H1 (cell line): ENCODE data around the gene DNMT3L. TPM values are rescaled to one million over a fixed set of nuclear protein-coding genes. Genes with fewer than 3 reads are reported as not detected.
"Not testable (repeated sequence)": the region's sequence is repeated elsewhere in the genome, so short reads cannot be mapped to it uniquely, and the experiment has no call there.

ENCODE experiments used
- CTCF ChIA-PET: fragments of 300-600 bp; sonication (Branson Sonifier 250); formaldehyde crosslinking; loops from one replicate; lab custom pipeline; 2021; ENCODE audit not compliant: partially characterized antibody; lab: Charles Lee
- POLR2A ChIA-PET: fragments of 300-600 bp; sonication (Branson Sonifier 250); formaldehyde crosslinking; loops from one replicate; lab custom pipeline; 2021; ENCODE audit warnings: inconsistent platforms; ENCODE audit not compliant: partially characterized antibody; lab: Charles Lee
- DNase-seq, 2 experiments: peaks; one replicate each; pipeline versions ENCODE4 v3.0.0 to v3.0.0-alpha.2; 2010 to 2022; ENCODE audit warnings: low spot score in 2 of 2, low read depth in 1 of 2, mixed read lengths in 1 of 2
- FAIRE-seq: peaks from 2 replicates; lab custom pipeline; 2011; peaks lifted over from hg19 to GRCh38; lab: Jason Lieb, UNC
- H2AFZ ChIP-seq: 2 replicates; pipeline ENCODE4 v1.8.1; 2012; ENCODE audit warnings: low read length, inconsistent platforms
- H2AK5ac ChIP-seq: 2 replicates; pipeline ENCODE4 v1.6.1; 2013; ENCODE audit warnings: low read depth, low read length
- H2BK120ac ChIP-seq: replicated peaks from 2 replicates; pipeline ENCODE3; 2013; ENCODE audit warnings: low read depth, low read length, inconsistent platforms
- H2BK12ac ChIP-seq: 2 replicates; pipeline ENCODE4 v1.6.1; 2013; ENCODE audit warnings: low read depth, low read length
- H2BK15ac ChIP-seq: 2 replicates; pipeline ENCODE4 v1.6.1; 2013; ENCODE audit warnings: low read length
- H2BK20ac ChIP-seq: 2 replicates; pipeline ENCODE4 v1.6.1; 2013; ENCODE audit warnings: low read length
- H2BK5ac ChIP-seq: 2 replicates; pipeline ENCODE4 v1.6.1; 2013; ENCODE audit warnings: low read depth, low read length
- H3K14ac ChIP-seq: 2 replicates; pipeline ENCODE4 v1.6.1; 2013; ENCODE audit warnings: inconsistent platforms; ENCODE audit not compliant: insufficient read length
- H3K18ac ChIP-seq: 2 replicates; pipeline ENCODE4 v1.6.1; 2013; ENCODE audit warnings: low read length; ENCODE audit errors: extremely low read depth
- H3K23ac ChIP-seq: 2 replicates; pipeline ENCODE4 v1.6.1; 2013; ENCODE audit warnings: inconsistent platforms; ENCODE audit not compliant: insufficient read length
- H3K23me2 ChIP-seq: 2 replicates; pipeline ENCODE4 v1.6.1; 2013; ENCODE audit warnings: low read depth, low read length
- H3K27ac ChIP-seq: 2 replicates; pipeline ENCODE4 v1.6.1; 2011; ENCODE audit warnings: low read depth, low read length, inconsistent platforms
- H3K27me3 ChIP-seq, 4 experiments: replicated peaks in 1 of 4; 1 replicate in 1 of 4; 2 replicates in 3 of 4; pipeline versions ENCODE4 v1.6.1 to v1.8.1; 2011 to 2013; ENCODE audit warnings: low read length in 3 of 4, mild to moderate bottlenecking in 3 of 4, inconsistent platforms in 2 of 4, mixed read lengths in 2 of 4, moderate library complexity in 1 of 4; ENCODE audit not compliant: control insufficient read depth in 3 of 4, insufficient read depth in 3 of 4; ENCODE audit errors: extremely low read depth in 1 of 4
- H3K36me3 ChIP-seq, 4 experiments: 2 replicates each; pipeline versions ENCODE4 v1.6.1 to v1.8.1; 2011 to 2013; ENCODE audit warnings: mild to moderate bottlenecking in 4 of 4, low read length in 3 of 4, moderate library complexity in 2 of 4, control low read depth in 1 of 4, inconsistent platforms in 1 of 4; ENCODE audit not compliant: insufficient read depth in 4 of 4, control insufficient read depth in 2 of 4
- H3K4ac ChIP-seq: replicated peaks from 2 replicates; pipeline ENCODE3; 2013; ENCODE audit warnings: low read length, low read depth, mixed read lengths, inconsistent platforms; ENCODE audit not compliant: insufficient read length
- H3K4me1 ChIP-seq, 4 experiments: replicated peaks in 1 of 4; 1 replicate in 1 of 4; 2 replicates in 3 of 4; pipeline versions ENCODE4 v1.6.1 to v1.8.1; 2011 to 2013; ENCODE audit warnings: low read length in 3 of 4, inconsistent platforms in 2 of 4, mixed read lengths in 1 of 4; ENCODE audit not compliant: insufficient read depth in 4 of 4, control insufficient read depth in 3 of 4
- H3K4me2 ChIP-seq, 2 experiments: 2 replicates each; pipeline versions ENCODE4 v1.6.1 to v1.8.1; 2011 to 2013; ENCODE audit warnings: low read depth in 2 of 2, low read length in 2 of 2, control low read depth in 1 of 2, inconsistent platforms in 1 of 2, mild to moderate bottlenecking in 1 of 2; ENCODE audit not compliant: insufficient read depth in 1 of 2
- H3K4me3 ChIP-seq, 4 experiments: fragments of 200-600, 300-600 bp in 1 of 4; sonication (generic), shearing (Covaris generic), sonication (Bioruptor Twin) in 1 of 4; 2 replicates each; pipeline versions ENCODE4 v1.5.1 to v1.8.1; 2011 to 2016; ENCODE audit warnings: low read length in 4 of 4, low read depth in 3 of 4, control low read depth in 2 of 4, inconsistent platforms in 2 of 4, mild to moderate bottlenecking in 2 of 4, mixed read lengths in 1 of 4, moderate library complexity in 1 of 4; ENCODE audit not compliant: insufficient read depth in 2 of 4; ENCODE audit errors: extremely low read depth in 1 of 4
- H3K56ac ChIP-seq: replicated peaks from 2 replicates; pipeline ENCODE3; 2013; ENCODE audit warnings: low read depth, mild to moderate bottlenecking, mixed read lengths, low read length, inconsistent platforms; ENCODE audit not compliant: insufficient read length
- H3K79me1 ChIP-seq: 2 replicates; pipeline ENCODE4 v1.6.1; 2013; ENCODE audit warnings: low read depth, low read length, control low read depth
- H3K79me2 ChIP-seq, 2 experiments: 2 replicates each; pipeline versions ENCODE4 v1.6.1 to v1.8.1; 2012 to 2013; ENCODE audit warnings: low read length in 2 of 2, mild to moderate bottlenecking in 2 of 2, inconsistent platforms in 1 of 2; ENCODE audit not compliant: insufficient read depth in 2 of 2, control insufficient read depth in 1 of 2
- H3K9ac ChIP-seq, 4 experiments: replicated peaks in 1 of 4; 1 replicate in 1 of 4; 2 replicates in 3 of 4; pipeline versions ENCODE4 v1.6.1 to v1.8.1; 2011 to 2013; ENCODE audit warnings: low read depth in 3 of 4, low read length in 3 of 4, control low read depth in 2 of 4, mild to moderate bottlenecking in 2 of 4, moderate library complexity in 2 of 4, inconsistent platforms in 1 of 4; ENCODE audit errors: extremely low read depth in 1 of 4
- H3K9me3 ChIP-seq, 2 experiments: 2 replicates each; pipeline versions ENCODE4 v1.6.1 to v1.8.1; 2012 to 2013; ENCODE audit warnings: mild to moderate bottlenecking in 2 of 2, moderate library complexity in 2 of 2, control low read depth in 1 of 2, inconsistent platforms in 1 of 2, low read depth in 1 of 2, low read length in 1 of 2, mixed read lengths in 1 of 2; ENCODE audit not compliant: insufficient read depth in 2 of 2
- H4K20me1 ChIP-seq, 2 experiments: replicated peaks in 1 of 2; 2 replicates each; pipeline versions ENCODE3 to v1.8.1; 2011 to 2013; ENCODE audit warnings: inconsistent platforms in 2 of 2, low read length in 2 of 2, mild to moderate bottlenecking in 1 of 2; ENCODE audit not compliant: insufficient read depth in 2 of 2, control insufficient read depth in 1 of 2
- H4K5ac ChIP-seq: 2 replicates; pipeline ENCODE4 v1.6.1; 2013; ENCODE audit warnings: low read length, low read depth, mixed read lengths, inconsistent platforms; ENCODE audit not compliant: insufficient read length
- H4K8ac ChIP-seq: 2 replicates; pipeline ENCODE4 v1.8.0; 2013; ENCODE audit warnings: mild to moderate bottlenecking, moderate library complexity, low read length, inconsistent platforms; ENCODE audit not compliant: insufficient read depth; ENCODE audit errors: extremely low read depth
- H4K91ac ChIP-seq: replicated peaks from 2 replicates; pipeline ENCODE3; 2013; ENCODE audit warnings: low read length, mixed read lengths, inconsistent platforms; ENCODE audit not compliant: insufficient read length
- WGBS, 2 experiments: shearing (Covaris generic) in 1 of 2; methylation state at CpG; one replicate each; pipeline versions ENCODE4 v1.1.6 to v1.1.7; 2013 to 2015; ENCODE audit warnings: low lambda C conversion rate in 2 of 2, mixed read lengths in 2 of 2, inconsistent platforms in 1 of 2, low coverage in 1 of 2, missing lambda C conversion rate in 1 of 2; ENCODE audit not compliant: insufficient replicate concordance in 2 of 2, insufficient coverage in 1 of 2, insufficient read length in 1 of 2; ENCODE audit errors: extremely low coverage in 1 of 2, missing lambda C conversion rate in 1 of 2; 5-methylcytosine and 5-hydroxymethylcytosine counted together
- polyA plus RNA-seq, 7 experiments: library from polyadenylated mRNA; depleted of rRNA in 3 of 7; stranded (reverse) in 5 of 7; unstranded in 2 of 7; fragments of >200 nt in 5 of 7; fragments of 200-250 nt in 2 of 7; gene quantifications; 1 replicate in 5 of 7; 2 replicates in 1 of 7; 4 replicates in 1 of 7; pipeline versions ENCODE4 v1.2.1 to v1.2.3, GENCODE V29; 2011 to 2013; ENCODE audit warnings: missing spikeins in 2 of 7, mixed read lengths in 2 of 7
- total RNA-seq: library from RNA; stranded (reverse); fragmentation: NEBNext Ultra II Directional; extraction: Animal tissue kit (Norgen Biotek cat#: 25700); gene quantifications from 2 replicates; pipeline ENCODE4 v1.2.1, GENCODE V29; 2021

The DNMT3L gene
- total and polyA plus RNA-seq, 2 of the 8 experiments (the other 6 are each of a cell fraction or from before 2014, with no cell fraction given) = 0.06 TPM; not detected in 1

DNA sequence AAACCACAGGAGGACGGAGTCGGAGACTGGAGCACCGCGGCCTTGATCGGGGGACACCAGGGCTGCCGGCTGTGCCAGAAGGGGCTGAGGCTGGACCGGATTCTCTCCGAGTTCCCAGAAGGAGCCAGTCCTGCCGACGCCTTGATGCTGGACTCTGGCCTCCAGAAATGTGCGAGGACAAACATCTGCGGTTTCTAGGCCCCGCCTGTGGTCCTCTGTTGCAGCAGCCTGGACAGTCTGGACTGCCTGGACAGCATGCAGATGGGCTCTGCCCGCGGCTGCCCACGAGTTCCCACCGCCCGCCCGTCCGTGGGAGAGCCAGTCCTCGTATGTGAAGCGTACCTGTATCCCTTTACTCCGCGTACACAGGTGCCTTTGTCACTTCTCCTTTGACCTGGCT is 55.5 kb downstream of the DNMT3L start:
- H3K9ac ChIP-seq, H3K23ac ChIP-seq, H4K5ac ChIP-seq, H3K56ac ChIP-seq, H4K8ac ChIP-seq, H3K4me1 ChIP-seq, H2AK5ac ChIP-seq, H2AFZ ChIP-seq, H2BK120ac ChIP-seq, H3K36me3 ChIP-seq, H3K4ac ChIP-seq, H3K79me1 ChIP-seq, FAIRE-seq, POLR2A ChIA-PET, CTCF ChIA-PET, H3K4me2 ChIP-seq, H3K27me3 ChIP-seq, H4K91ac ChIP-seq, H3K23me2 ChIP-seq, H4K20me1 ChIP-seq, H3K27ac ChIP-seq, H3K79me2 ChIP-seq, H2BK20ac ChIP-seq, DNase-seq, H3K18ac ChIP-seq, H2BK15ac ChIP-seq, H3K4me3 ChIP-seq, H2BK5ac ChIP-seq, H3K9me3 ChIP-seq, H2BK12ac ChIP-seq, H3K14ac ChIP-seq: not testable (repeated sequence)
- no CpG with 5 or more reads among the region's 24 CpGs for WGBS, 2 experiments

DNA sequence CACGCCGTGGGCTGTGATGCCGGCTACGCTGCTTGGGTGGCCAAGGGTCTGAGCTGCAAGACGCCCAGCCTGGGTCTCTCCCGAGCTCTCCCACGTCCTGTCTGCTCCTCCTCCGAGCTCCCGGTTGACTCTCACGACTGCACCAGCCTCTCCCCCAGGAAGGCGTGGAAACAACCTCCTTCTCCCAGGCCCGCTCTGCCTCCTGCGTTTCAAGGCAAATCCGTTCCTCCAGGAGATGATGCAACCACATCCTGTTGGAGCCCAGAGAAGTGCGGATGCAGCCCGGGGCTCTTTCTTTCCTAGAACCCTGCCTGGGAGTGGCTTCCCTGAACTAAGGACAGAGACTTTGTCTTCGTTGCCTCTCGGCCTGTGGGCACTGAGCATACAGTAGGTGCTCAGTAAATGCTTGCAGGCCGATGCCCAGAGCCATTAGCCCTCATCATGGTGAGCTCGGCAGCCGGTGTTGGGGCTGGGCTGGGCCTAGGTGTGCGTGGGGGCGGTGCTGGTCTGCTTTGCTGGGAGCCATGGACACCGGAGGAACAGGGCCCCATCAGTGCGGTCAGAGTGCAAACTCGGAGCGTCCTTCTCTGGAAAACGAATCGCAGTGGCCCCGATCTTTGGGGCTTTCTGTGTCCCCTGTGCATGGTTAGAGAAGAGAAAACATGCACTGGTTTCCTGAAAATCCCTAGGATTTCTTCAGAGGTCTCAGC is 59.0 kb downstream of the DNMT3L start:
- H2BK12ac ChIP-seq, H3K79me2 ChIP-seq, H3K23ac ChIP-seq, H4K5ac ChIP-seq, H2AK5ac ChIP-seq, H3K79me1 ChIP-seq, H3K27ac ChIP-seq, H3K18ac ChIP-seq, H3K36me3 ChIP-seq, H3K27me3 ChIP-seq, H3K9ac ChIP-seq, H2BK15ac ChIP-seq, POLR2A ChIA-PET, H4K91ac ChIP-seq, CTCF ChIA-PET, H3K56ac ChIP-seq, H3K9me3 ChIP-seq, H3K4me2 ChIP-seq, H4K8ac ChIP-seq, H3K4me1 ChIP-seq, H4K20me1 ChIP-seq, DNase-seq, H3K4me3 ChIP-seq, H3K23me2 ChIP-seq, H2BK5ac ChIP-seq, H2AFZ ChIP-seq, H3K4ac ChIP-seq, H2BK20ac ChIP-seq, H3K14ac ChIP-seq, H2BK120ac ChIP-seq, FAIRE-seq: not testable (repeated sequence)
- no CpG with 5 or more reads among the region's 30 CpGs for WGBS, 2 experiments
